ENCODE data around the gene FREY1. TPM values are rescaled to one million over a fixed set of nuclear protein-coding genes. Genes with fewer than 3 reads are reported as not detected.

FREY1 gene
- total RNA-seq, 1 donor from 2014 or later, result 1.3 TPM

DNA sequence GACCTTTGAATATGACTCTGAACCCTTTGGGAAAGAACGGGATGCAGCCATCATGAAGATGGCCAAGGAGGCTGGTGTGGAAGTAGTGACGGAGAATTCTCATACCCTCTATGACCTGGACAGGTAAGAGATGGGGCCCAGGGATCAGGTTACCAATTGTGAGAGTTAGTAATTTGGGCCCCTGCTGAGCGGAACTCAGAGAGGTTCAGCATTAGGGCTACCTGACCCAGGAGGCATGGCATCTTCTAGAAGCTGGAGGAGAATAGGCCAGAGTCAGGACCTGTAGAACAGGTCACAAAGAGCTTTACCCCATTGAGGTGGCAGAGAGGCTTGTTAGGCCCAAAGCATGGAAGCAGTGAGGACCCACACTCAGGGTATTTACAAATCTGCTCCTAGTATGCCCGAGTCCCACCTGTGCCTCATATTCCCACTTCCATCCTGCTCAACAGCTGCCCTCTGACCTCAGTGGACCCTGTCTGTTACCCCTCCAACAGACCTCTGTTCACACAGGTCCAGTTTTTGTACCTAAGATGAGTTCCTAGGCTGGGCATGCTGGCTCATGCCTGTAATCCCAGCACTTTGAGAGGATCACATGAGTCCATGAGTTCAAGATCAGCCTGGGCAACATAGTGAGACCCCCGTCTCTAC lies 48.2 kb downstream of the FREY1 start:
- FAIRE-seq (no peak), DNase-seq (ENCODE audit: low read depth) (no peak)
- Histone ChIP-seq H3K27me3 (ENCODE audit: control insufficient read depth, insufficient read depth, low read length) (no peaks in the 10 kb centered on the region), H3K4me3 (ENCODE audit: low read depth, low read length) (no peak overlapping the region), H3K36me3 (ENCODE audit: control insufficient read depth, insufficient read depth, low read length) (peaks cover 12% of the 10 kb centered on the region)
- TF ChIP-seq, protein P1, sequence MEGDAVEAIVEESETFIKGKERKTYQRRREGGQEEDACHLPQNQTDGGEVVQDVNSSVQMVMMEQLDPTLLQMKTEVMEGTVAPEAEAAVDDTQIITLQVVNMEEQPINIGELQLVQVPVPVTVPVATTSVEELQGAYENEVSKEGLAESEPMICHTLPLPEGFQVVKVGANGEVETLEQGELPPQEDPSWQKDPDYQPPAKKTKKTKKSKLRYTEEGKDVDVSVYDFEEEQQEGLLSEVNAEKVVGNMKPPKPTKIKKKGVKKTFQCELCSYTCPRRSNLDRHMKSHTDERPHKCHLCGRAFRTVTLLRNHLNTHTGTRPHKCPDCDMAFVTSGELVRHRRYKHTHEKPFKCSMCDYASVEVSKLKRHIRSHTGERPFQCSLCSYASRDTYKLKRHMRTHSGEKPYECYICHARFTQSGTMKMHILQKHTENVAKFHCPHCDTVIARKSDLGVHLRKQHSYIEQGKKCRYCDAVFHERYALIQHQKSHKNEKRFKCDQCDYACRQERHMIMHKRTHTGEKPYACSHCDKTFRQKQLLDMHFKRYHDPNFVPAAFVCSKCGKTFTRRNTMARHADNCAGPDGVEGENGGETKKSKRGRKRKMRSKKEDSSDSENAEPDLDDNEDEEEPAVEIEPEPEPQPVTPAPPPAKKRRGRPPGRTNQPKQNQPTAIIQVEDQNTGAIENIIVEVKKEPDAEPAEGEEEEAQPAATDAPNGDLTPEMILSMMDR (IDR thresholded peaks at IDR 0.05; ENCODE audit: insufficient read depth, low read length, severe bottlenecking), result no peak

DNA sequence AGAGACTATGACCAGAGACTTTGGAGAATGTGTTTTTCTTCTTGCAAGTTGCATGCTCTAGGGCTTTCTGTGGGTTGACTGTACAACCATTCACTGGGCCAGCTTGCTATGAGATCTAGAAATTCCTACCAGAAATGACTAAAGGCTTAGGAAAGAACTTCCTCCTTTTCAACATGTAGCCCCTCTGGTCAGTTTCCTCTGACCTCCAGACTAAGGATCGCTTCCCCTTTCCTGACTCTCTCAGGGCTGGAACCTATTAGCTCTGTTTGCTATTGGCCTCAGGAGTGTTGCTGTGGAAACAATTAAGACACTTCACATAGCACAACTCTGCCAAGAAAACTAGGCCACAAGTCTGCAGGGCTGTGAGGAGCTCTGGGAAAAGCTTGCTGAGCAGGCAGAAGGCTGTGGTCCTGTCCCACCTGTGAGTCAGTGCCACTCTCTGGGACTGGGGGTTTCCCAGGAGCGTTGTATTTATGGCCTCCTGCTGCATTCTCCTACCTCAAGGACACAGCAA lies 49.1 kb downstream of the FREY1 start:
- DNase-seq (ENCODE audit: low read depth) (no peak), FAIRE-seq (no peak)
- Histone ChIP-seq H3K27me3 (ENCODE audit: control insufficient read depth, insufficient read depth, low read length) (no peaks in the 10 kb centered on the region), H3K36me3 (ENCODE audit: control insufficient read depth, insufficient read depth, low read length) (peaks cover 9% of the 10 kb centered on the region), H3K4me3 (ENCODE audit: low read depth, low read length) (no peak overlapping the region)
- TF ChIP-seq, protein P1 (IDR thresholded peaks at IDR 0.05; ENCODE audit: insufficient read depth, low read length, severe bottlenecking), result no peak

Other genes starting within 250 kb of the FREY1 start
- gene CHST1, start 241.6 kb downstream of the FREY1 start, total RNA-seq, result 0.26 and 2.4 TPM in 2 replicates
- 7.6 and 9.5 TPM in 2 replicates for gene SLC35C1, start 102.1 kb downstream of the FREY1 start, total RNA-seq
- gene CRY2, start 59.8 kb downstream of the FREY1 start, total RNA-seq, result 10.8 and 15.5 TPM in 2 replicates
- 0.26 and 0.90 TPM in 2 replicates for gene MAPK8IP1, start 21.6 kb downstream of the FREY1 start, total RNA-seq
- gene PEX16, start 10.6 kb upstream of the FREY1 start, total RNA-seq, result 47.1 and 59.0 TPM in 2 replicates
- gene LARGE2, start 15.4 kb upstream of the FREY1 start, total RNA-seq, result 2.9 and 4.5 TPM in 2 replicates
- 3.4 and 6.1 TPM in 2 replicates for gene PHF21A, start 214.2 kb upstream of the FREY1 start, total RNA-seq